GM13976 (cell line): ENCODE measurements around the gene CAPS.

Experiments used
- DNase-seq: peaks from one replicate; pipeline ENCODE4 v3.0.0; 2012; ENCODE audit warnings: low spot score
- CTCF ChIP-seq: IDR thresholded peaks from 2 replicates; pipeline ENCODE4 v1.5.1; 2012; ENCODE audit warnings: borderline replicate concordance, mild to moderate bottlenecking; ENCODE audit not compliant: insufficient read depth; ENCODE audit errors: extremely low read depth, missing control alignments, control extremely low read depth
- in situ Hi-C: fragments of 300-500 bp; cut with MboI; formaldehyde crosslinking; loops from one replicate; pipeline ENCODE4 v1.12.0; 2022; ENCODE audit warnings: low sequenced_read_pairs, mixed read lengths, inconsistent platforms; ENCODE audit not compliant: unreplicated experiment

Gene CAPS

DNA sequence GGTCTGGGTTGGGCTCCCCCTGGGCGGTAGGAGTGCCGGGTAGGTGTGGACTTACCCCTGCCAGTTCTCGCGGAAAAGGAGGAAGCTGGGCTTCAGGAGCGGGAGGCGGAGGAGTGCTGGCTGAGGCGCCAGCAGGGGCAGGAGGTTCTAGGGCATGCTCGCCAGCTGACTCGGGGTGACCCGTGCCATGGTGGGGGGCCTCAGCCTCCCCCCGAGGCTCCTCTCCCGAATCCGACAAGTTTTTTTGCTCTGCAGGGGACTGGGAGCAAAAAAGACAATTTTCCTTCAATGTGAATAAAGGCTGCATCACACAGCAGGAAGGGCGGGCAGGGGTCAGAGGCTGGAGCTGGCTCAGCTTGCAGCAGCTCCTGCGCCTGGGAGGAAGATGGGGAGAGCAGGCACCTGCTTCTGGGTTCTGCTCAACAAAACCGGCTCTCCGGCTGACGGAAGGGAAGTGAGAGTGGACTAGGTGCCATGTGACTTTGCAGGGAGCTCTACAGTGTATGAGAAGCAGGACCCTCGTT is 37.3 kb downstream of the CAPS start:
- peak; percentile 66 for DNase-seq
- no peak for TF ChIP-seq CTCF
- in situ Hi-C loops: no loop called here

- in situ Hi-C loops: no loop called here
- no peak for DNase-seq
- no peak for TF ChIP-seq CTCF
Measured at GRCh38 chr19:5952193-5953029, 38.4 kb downstream of the CAPS start.

DNA sequence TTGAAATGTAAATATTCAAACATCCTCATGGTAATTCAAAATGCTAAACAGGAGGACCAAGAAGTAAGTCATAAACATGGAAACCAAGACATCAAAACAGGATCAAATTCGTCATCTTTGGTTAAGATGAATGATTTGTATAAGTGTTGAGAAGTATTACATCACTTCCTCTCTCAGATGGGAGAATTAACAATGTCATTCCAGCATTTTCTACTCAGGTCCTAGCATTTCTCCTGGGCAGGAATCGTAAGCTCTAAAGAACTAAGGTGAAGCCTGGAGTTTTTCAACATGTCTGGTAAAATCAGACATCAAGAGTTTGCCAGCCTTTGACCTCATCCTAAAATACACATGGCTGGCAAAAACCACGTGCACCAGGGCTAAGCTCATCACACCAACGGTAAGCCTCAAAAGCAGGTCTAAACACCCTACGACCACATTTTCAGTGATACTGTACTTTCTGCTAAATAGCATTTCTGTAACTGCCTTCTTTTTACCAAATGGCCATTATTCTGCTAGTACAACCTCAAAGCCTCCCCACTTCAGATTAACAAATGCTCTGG is 39.1 kb downstream of the CAPS start:
- no peak for DNase-seq
- in situ Hi-C loops: no loop called here

GRCh38 chr19:5953680-5954213 is 39.7 kb downstream of the CAPS start:
- in situ Hi-C loops: no loop called here
- no peak for TF ChIP-seq CTCF
- no peak for DNase-seq

More for the DNA sequence above, 39.1 kb downstream of the CAPS start:
- TF ChIP-seq CTCF: no peak

GRCh38 chr19:5954293-5954692 is 40.2 kb downstream of the CAPS start:
- no peak for DNase-seq
- in situ Hi-C loops: no loop called here
- TF ChIP-seq CTCF: no peak

DNA sequence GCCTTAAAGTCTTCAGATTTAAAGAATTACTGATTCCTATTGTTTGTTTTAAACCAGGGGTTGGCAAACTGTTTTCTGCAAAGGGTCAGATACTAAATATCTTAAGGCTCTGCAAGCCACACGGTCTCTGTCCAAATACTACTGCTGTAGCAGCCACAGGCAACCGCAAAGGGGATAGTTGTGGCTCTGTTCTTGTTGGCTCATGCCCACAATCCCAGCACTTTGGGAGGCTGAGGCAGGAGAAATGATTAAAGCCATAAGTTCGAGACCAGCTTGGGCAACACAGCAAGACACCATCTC is 41.5 kb downstream of the CAPS start:
- TF ChIP-seq CTCF: no peak
- DNase-seq: no peak
- in situ Hi-C loops: no loop called here
